HL-60 (cell line): Measurements from ENCODE around the gene RIGI.

ENCODE experiments used
- DNase-seq, 2 experiments: peaks; one replicate each; pipeline ENCODE4 v3.0.0-alpha.2; 2010 to 2020; ENCODE audit warnings: low read depth in 1 of 2, low spot score in 1 of 2
- H3K27ac ChIP-seq: fragments of 250-450 bp; sonication (Bioruptor Pico); replicated peaks from 2 replicates; pipeline ENCODE4 v1.5.1; 2020; ENCODE audit warnings: mild to moderate bottlenecking, moderate library complexity
- H3K27me3 ChIP-seq: fragments of 250-450 bp; sonication (Bioruptor Pico); 2 replicates; pipeline ENCODE4 v1.5.1; 2021; ENCODE audit warnings: mild to moderate bottlenecking, moderate library complexity; ENCODE audit not compliant: insufficient read depth, poor library complexity, severe bottlenecking
- H3K4me3 ChIP-seq: replicated peaks from 2 replicates; pipeline ENCODE4 v1.5.1; 2011; ENCODE audit warnings: mild to moderate bottlenecking, control low read depth, low read length; ENCODE audit not compliant: insufficient read depth
- CTCF ChIP-seq: IDR thresholded peaks from one replicate; pipeline ENCODE4 v1.5.1; 2011; ENCODE audit warnings: low read length, control low read depth, inconsistent platforms; ENCODE audit not compliant: insufficient read depth
- GABPA ChIP-seq: IDR thresholded peaks from 2 replicates; pipeline ENCODE4 v1.6.1; 2012; ENCODE audit warnings: low read depth
- POLR2AphosphoS5 ChIP-seq: IDR thresholded peaks from 2 replicates; pipeline ENCODE4 v1.6.1; 2012; ENCODE audit warnings: low read depth
- REST ChIP-seq: IDR thresholded peaks from 2 replicates; pipeline ENCODE4 v1.6.1; 2012; ENCODE audit warnings: low read depth; ENCODE audit not compliant: insufficient replicate concordance
- SPI1 ChIP-seq: IDR thresholded peaks from 2 replicates; pipeline ENCODE4 v1.6.1; 2012; ENCODE audit warnings: low read depth, mild to moderate bottlenecking, borderline replicate concordance

Gene RIGI

DNA sequence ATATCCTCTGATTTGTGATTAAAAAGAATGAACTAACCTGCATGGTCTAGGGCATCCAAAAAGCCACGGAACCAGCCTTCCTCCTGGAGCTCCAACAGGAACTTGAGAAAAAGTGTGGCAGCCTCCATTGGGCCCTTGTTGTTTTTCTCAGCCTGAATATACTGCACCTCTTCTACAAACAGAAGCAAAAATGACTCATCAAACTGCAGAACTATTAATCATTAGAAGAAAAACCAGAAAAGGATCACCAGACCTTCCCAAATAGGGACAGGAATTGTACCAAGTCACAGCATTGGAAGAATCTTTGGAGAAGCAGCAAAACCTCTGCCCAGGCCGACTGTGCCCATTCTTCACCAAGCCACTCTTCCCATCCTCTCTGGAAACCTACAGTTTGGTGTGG lies 25.2 kb downstream of the RIGI start:
- TF ChIP-seq CTCF (no peak), POLR2AphosphoS5 (no peak), GABPA (no peak), SPI1 (no peak), REST (no peak)
- no peaks in the 10 kb centered on the region for H3K27me3 ChIP-seq
- DNase-seq: no peak
- H3K27ac ChIP-seq: no peak overlapping the region
- no peak overlapping the region for H3K4me3 ChIP-seq

- no peak for DNase-seq
- H3K27ac ChIP-seq: no peak overlapping the region
- no peaks in the 10 kb centered on the region for H3K27me3 ChIP-seq
- TF ChIP-seq POLR2AphosphoS5 (no peak), GABPA (no peak), REST (no peak), SPI1 (no peak), CTCF (no peak)
- no peak overlapping the region for H3K4me3 ChIP-seq
Observed at GRCh38 chr9:32497921-32498320, 28.1 kb downstream of the RIGI start.

- no peak for TF ChIP-seq CTCF
- no peak for TF ChIP-seq GABPA
- TF ChIP-seq REST: no peak
- TF ChIP-seq POLR2AphosphoS5: no peak
- TF ChIP-seq SPI1: no peak
- no peaks in the 10 kb centered on the region for H3K27me3 ChIP-seq
- no peak overlapping the region for H3K4me3 ChIP-seq
- no peak overlapping the region for H3K27ac ChIP-seq
- DNase-seq: no peak
Observed at GRCh38 chr9:32490601-32491000, 35.4 kb downstream of the RIGI start.
